DOHH2 (cell line): ENCODE data around the gene CENPK.

ENCODE experiments used
- H3F3A ChIP-seq: fragments of 200-600 bp; sonication (generic), shearing (Covaris generic); 2 replicates; pipeline ENCODE4 v1.6.0; 2016; ENCODE audit warnings: antibody characterized with exemption, mild to moderate bottlenecking; ENCODE audit not compliant: control insufficient read depth, insufficient read depth
- H3K27ac ChIP-seq: fragments of 200-600 bp; sonication (generic); 2 replicates; pipeline ENCODE4 v1.5.1; 2014; ENCODE audit warnings: low read depth, mild to moderate bottlenecking, low read length, moderate library complexity
- H3K27me3 ChIP-seq: fragments of 200-600 bp; sonication (generic); 2 replicates; pipeline ENCODE4 v1.6.1; 2014; ENCODE audit warnings: mild to moderate bottlenecking, low read length, mixed read lengths; ENCODE audit not compliant: control insufficient read depth
- H3K36me3 ChIP-seq: fragments of 200-600 bp; sonication (generic); 2 replicates; pipeline ENCODE4 v1.6.1; 2014; ENCODE audit warnings: mild to moderate bottlenecking, low read length, moderate library complexity, mixed read lengths; ENCODE audit not compliant: control insufficient read depth
- H3K4me1 ChIP-seq: fragments of 200-600 bp; sonication (generic); 2 replicates; pipeline ENCODE4 v1.6.1; 2014; ENCODE audit warnings: mild to moderate bottlenecking, low read length, mixed read lengths; ENCODE audit not compliant: control insufficient read depth
- H3K4me2 ChIP-seq: fragments of 200-600 bp; sonication (generic); 2 replicates; pipeline ENCODE4 v1.6.0; 2014; ENCODE audit warnings: mild to moderate bottlenecking, low read length, moderate library complexity
- H3K4me3 ChIP-seq: fragments of 200-600 bp; sonication (generic); 2 replicates; pipeline ENCODE4 v1.5.1; 2014; ENCODE audit warnings: mild to moderate bottlenecking, low read length, mixed read lengths
- H3K79me2 ChIP-seq: fragments of 200-600 bp; sonication (generic); 2 replicates; pipeline ENCODE4 v1.6.1; 2014; ENCODE audit warnings: mild to moderate bottlenecking, low read length, mixed read lengths; ENCODE audit not compliant: control insufficient read depth
- H3K9me2 ChIP-seq: fragments of 200-600 bp; sonication (generic); replicated peaks from 2 replicates; pipeline ENCODE4 v1.6.1; 2014; ENCODE audit warnings: mild to moderate bottlenecking, low read length, mixed read lengths; ENCODE audit not compliant: control insufficient read depth
- H3K9me3 ChIP-seq: fragments of 200-600 bp; sonication (generic); 2 replicates; pipeline ENCODE4 v1.6.1; 2014; ENCODE audit warnings: antibody characterized with exemption, low read length, mixed read lengths; ENCODE audit not compliant: control insufficient read depth, insufficient read depth
- H4K20me1 ChIP-seq: fragments of 200-600 bp; sonication (generic); 2 replicates; pipeline ENCODE4 v1.6.0; 2014; ENCODE audit warnings: low read depth, mild to moderate bottlenecking, antibody characterized with exemption, low read length, moderate library complexity; ENCODE audit not compliant: control insufficient read depth, insufficient read depth
- CTCF ChIP-seq: fragments of 200-600 bp; sonication (generic); IDR thresholded peaks from one replicate; pipeline ENCODE4 v1.5.1; 2014; ENCODE audit warnings: antibody characterized with exemption, mild to moderate bottlenecking, low read depth, low read length; ENCODE audit not compliant: poor library complexity, severe bottlenecking
- EZH2phosphoT487 ChIP-seq: fragments of 200-600 bp; sonication (generic); IDR thresholded peaks from 2 replicates; pipeline ENCODE4 v1.6.1; 2017; ENCODE audit warnings: borderline replicate concordance, mild to moderate bottlenecking, antibody characterized with exemption, low read length, moderate library complexity, mixed read lengths

The CENPK gene

GRCh38 chr5:65546141-65546540 is 16.8 kb downstream of the CENPK start:
- Histone ChIP-seq H4K20me1 (no peaks in the 10 kb centered on the region), H3K4me3 (no peak overlapping the region), H3K4me1 (no peaks in the 10 kb centered on the region), H3K4me2 (no peak overlapping the region), H3K27ac (no peak overlapping the region), H3K9me3 (no peaks in the 10 kb centered on the region), H3K36me3 (peaks cover 98% of the 10 kb centered on the region), H3K27me3 (no peaks in the 10 kb centered on the region), H3K79me2 (peaks cover 3% of the 10 kb centered on the region; the same call in 1 of the 2 replicates), H3K9me2 (no peaks in the 10 kb centered on the region), H3F3A (no peaks in the 10 kb centered on the region)
- TF ChIP-seq CTCF = no peak
- TF ChIP-seq EZH2phosphoT487 = no peak

- Histone ChIP-seq H3K79me2 (peaks cover 3% of the 10 kb centered on the region; the same call in 1 of the 2 replicates), H3K36me3 (peaks cover 96% of the 10 kb centered on the region)
Measured at GRCh38 chr5:65544473-65544872, 18.5 kb downstream of the CENPK start.

GRCh38 chr5:65539827-65540226 is 23.1 kb downstream of the CENPK start:
- no peaks in the 10 kb centered on the region for H3K9me3 ChIP-seq
- no peak for TF ChIP-seq CTCF
- TF ChIP-seq EZH2phosphoT487 = no peak
- no peak overlapping the region for H3K4me3 ChIP-seq
- no peaks in the 10 kb centered on the region for H4K20me1 ChIP-seq
- H3F3A ChIP-seq = 0 out of 2 replicates have a peak, but pooled peaks cover 4% of the 10 kb centered on the region
- no peak overlapping the region for H3K27ac ChIP-seq
- H3K4me1 ChIP-seq = no peaks in the 10 kb centered on the region
- no peaks in the 10 kb centered on the region for H3K79me2 ChIP-seq
- H3K27me3 ChIP-seq = no peaks in the 10 kb centered on the region
- no peaks in the 10 kb centered on the region for H3K9me2 ChIP-seq
- no peak overlapping the region for H3K4me2 ChIP-seq
- peaks cover 76% of the 10 kb centered on the region for H3K36me3 ChIP-seq

More at GRCh38 chr5:65544473-65544872, 18.5 kb downstream of the CENPK start:
- Histone ChIP-seq H4K20me1 (no peaks in the 10 kb centered on the region), H3K4me2 (no peak overlapping the region), H3K27ac (no peak overlapping the region), H3K27me3 (no peaks in the 10 kb centered on the region), H3F3A (no peaks in the 10 kb centered on the region), H3K9me3 (no peaks in the 10 kb centered on the region), H3K4me3 (no peak overlapping the region), H3K9me2 (no peaks in the 10 kb centered on the region), H3K4me1 (no peaks in the 10 kb centered on the region)
- TF ChIP-seq CTCF (no peak), EZH2phosphoT487 (no peak)
